ENCODE results near the gene MSMP. TPM values are rescaled to one million over a fixed set of nuclear protein-coding genes. Genes with fewer than 3 reads are reported as not detected.

MSMP gene
- total and polyA plus RNA-seq, 10 of the 15 experiments (the other 5 are each of a cell fraction or from before 2014, with no cell fraction given): 0.33 to 2.4 (median 0.86) TPM; not detected in 4

DNA sequence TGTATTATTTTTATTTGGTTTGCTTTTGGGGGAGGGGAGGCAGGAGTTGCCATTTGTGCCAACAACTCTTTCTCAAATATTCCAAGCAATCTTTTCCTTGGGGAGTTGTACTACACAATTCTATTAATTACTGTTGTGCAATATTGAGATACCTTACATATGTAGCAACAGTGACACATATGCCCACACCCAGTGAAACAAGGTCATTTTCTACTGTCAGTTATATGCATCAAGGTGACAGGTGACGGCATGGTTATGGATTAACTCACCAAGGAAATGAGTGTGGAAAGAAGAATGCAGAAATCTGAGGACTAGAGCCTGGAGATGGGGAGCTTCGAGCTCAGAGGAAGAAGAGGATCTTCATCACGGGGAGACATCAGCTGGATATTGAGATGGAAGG, 17.9 kb upstream of the MSMP start:
- CTCF ChIA-PET: interaction anchor here (0.9 to 4.7 kb wide), 12 partner anchors 10 to 110 kb away, joined by 3 to 23 read pairs (median 3); partner anchors contain the start of genes GBA2 and RGP1
- no peak for TF ChIP-seq ZZZ3 (IDR thresholded peaks at IDR 0.05; ENCODE audit: control insufficient read depth, insufficient read length, low read depth)
- no peak for TF ChIP-seq SMAD5 (IDR thresholded peaks at IDR 0.05; ENCODE audit: low read depth)
- no peak for TF ChIP-seq SMC3 (IDR thresholded peaks at IDR 0.05; ENCODE audit: borderline replicate concordance, low read length)
- TF ChIP-seq IKZF2 (IDR thresholded peaks at IDR 0.05): no peak
- no peak for TF ChIP-seq HDGF (IDR thresholded peaks at IDR 0.05)
- TF ChIP-seq BCLAF1 (IDR thresholded peaks at IDR 0.05): no peak
- TF ChIP-seq HSF1 (IDR thresholded peaks at IDR 0.05; ENCODE audit: low read depth, low read length): no peak
- TF ChIP-seq E2F8 (IDR thresholded peaks at IDR 0.05; ENCODE audit: low read depth, partially characterized antibody): no peak
- TF ChIP-seq CTCF (IDR thresholded peaks at IDR 0.05 in 2 of 3, conservative IDR thresholded peaks at IDR 0.05 in 1 of 3; ENCODE audit: control insufficient read depth in 2 of 3, extremely low read depth in 1 of 3, insufficient read depth in 1 of 3, low read depth in 3 of 3, low read length in 3 of 3): no peak
- TF ChIP-seq BCL11A (IDR thresholded peaks at IDR 0.05; ENCODE audit: low read depth, low read length): no peak
- TF ChIP-seq MEF2B (IDR thresholded peaks at IDR 0.05; ENCODE audit: partially characterized antibody, poor library complexity, severe bottlenecking): no peak
- no peak for TF ChIP-seq EP300 (IDR thresholded peaks at IDR 0.05; ENCODE audit: borderline replicate concordance in 1 of 2, control insufficient read depth in 1 of 2, low read depth in 2 of 2, low read length in 2 of 2)
- TF ChIP-seq, protein P1, sequence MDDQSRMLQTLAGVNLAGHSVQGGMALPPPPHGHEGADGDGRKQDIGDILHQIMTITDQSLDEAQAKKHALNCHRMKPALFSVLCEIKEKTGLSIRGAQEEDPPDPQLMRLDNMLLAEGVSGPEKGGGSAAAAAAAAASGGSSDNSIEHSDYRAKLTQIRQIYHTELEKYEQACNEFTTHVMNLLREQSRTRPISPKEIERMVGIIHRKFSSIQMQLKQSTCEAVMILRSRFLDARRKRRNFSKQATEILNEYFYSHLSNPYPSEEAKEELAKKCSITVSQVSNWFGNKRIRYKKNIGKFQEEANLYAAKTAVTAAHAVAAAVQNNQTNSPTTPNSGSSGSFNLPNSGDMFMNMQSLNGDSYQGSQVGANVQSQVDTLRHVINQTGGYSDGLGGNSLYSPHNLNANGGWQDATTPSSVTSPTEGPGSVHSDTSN (IDR thresholded peaks at IDR 0.05; ENCODE audit: insufficient replicate concordance, low read depth, low read length): no peak

More for the DNA sequence above, 17.9 kb upstream of the MSMP start:
- H3K27ac ChIP-seq (ENCODE audit: control insufficient read depth, insufficient read depth): no peak overlapping the region
- H3K9ac ChIP-seq (ENCODE audit: control insufficient read depth, insufficient read depth, low read length): no peak overlapping the region
- no peak for FAIRE-seq
- ChIA-PET POLR2A (interaction anchor here (0.7 kb wide), 1 partner anchor 99 kb away, joined by 4 read pairs; no protein-coding TSS in a partner anchor), SMC1A (ENCODE audit: uncharacterized antibody, unreplicated experiment) (interaction anchor here (0.9 to 1.7 kb wide), 5 partner anchors 10 to 125 kb away, joined by 3 to 5 read pairs (median 3); no protein-coding TSS in a partner anchor), RAD21 (ENCODE audit: unreplicated experiment) (no interaction called here)
- H3K36me3 ChIP-seq (ENCODE audit: control insufficient read depth in 2 of 2, insufficient read depth in 2 of 2, low read length in 1 of 2): peaks cover 0 to 3% of the 10 kb centered on the region in 2 experiments; a peak in 1 of 4 replicates
- H4K20me1 ChIP-seq (ENCODE audit: control insufficient read depth, insufficient read depth): no peaks in the 10 kb centered on the region
- 71% methylated on average over 3 of the region's 3 CpGs for WGBS (ENCODE audit: insufficient coverage, insufficient replicate concordance, low lambda C conversion rate, missing lambda C conversion rate)
- no peak overlapping the region for H3K4me3 ChIP-seq
- H3K79me2 ChIP-seq (ENCODE audit: control insufficient read depth, insufficient read depth, low read length): peaks cover 2% of the 10 kb centered on the region; the same call in 1 of the 2 replicates
- no peaks in the 10 kb centered on the region for H3K9me3 ChIP-seq (replicated peaks; ENCODE audit: control insufficient read depth, insufficient read depth, low read length)
- H3K27me3 ChIP-seq (replicated peaks in 1 of 2; ENCODE audit: control insufficient read depth in 2 of 2, insufficient read depth in 2 of 2, low read length in 1 of 2): no peaks in the 10 kb centered on the region
- H3K4me2 ChIP-seq (ENCODE audit: control insufficient read depth, insufficient read depth): no peak overlapping the region
- DNase-seq (ENCODE audit: low read depth, low spot score): no peak
- intact Hi-C loops (cut with micrococcal nuclease; ENCODE audit: unreplicated experiment) (no loop called here), in situ Hi-C loops (cut with MboI) (no loop called here)
- H3K4me1 ChIP-seq (ENCODE audit: control insufficient read depth, insufficient read depth, low read length): no peaks in the 10 kb centered on the region
- H2AFZ ChIP-seq (ENCODE audit: control insufficient read depth, low read depth, low read length): no peak overlapping the region
- BruUV-seq (replicated peaks): no TSS peak
- no peak for ATAC-seq

Data from GM12878 (cell line).